ENCODE results near the gene GID8.

DNA sequence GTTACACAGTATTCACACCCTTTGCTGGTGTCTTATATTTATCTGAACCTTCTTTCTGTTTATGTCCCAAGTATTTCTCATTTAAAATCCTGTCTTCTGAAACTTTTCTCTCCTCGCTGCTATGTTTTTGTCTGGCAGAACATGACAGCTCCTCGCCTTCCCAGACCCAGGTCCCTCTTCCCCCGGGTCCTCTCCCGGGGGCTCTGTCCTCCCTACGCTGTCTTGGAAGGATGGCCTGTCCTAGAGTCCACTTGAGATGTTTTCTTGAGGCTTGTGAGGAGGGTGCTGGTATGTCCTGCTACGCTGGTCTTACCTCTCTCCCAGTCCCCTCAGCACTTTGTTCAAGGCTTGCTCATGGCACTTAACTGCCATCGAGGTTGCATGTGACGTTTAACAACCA lies 6.2 kb downstream of the GID8 start:
- TF ChIP-seq POLR2A (IDR thresholded peaks at IDR 0.05) = no peak
- TF ChIP-seq, protein P1, sequence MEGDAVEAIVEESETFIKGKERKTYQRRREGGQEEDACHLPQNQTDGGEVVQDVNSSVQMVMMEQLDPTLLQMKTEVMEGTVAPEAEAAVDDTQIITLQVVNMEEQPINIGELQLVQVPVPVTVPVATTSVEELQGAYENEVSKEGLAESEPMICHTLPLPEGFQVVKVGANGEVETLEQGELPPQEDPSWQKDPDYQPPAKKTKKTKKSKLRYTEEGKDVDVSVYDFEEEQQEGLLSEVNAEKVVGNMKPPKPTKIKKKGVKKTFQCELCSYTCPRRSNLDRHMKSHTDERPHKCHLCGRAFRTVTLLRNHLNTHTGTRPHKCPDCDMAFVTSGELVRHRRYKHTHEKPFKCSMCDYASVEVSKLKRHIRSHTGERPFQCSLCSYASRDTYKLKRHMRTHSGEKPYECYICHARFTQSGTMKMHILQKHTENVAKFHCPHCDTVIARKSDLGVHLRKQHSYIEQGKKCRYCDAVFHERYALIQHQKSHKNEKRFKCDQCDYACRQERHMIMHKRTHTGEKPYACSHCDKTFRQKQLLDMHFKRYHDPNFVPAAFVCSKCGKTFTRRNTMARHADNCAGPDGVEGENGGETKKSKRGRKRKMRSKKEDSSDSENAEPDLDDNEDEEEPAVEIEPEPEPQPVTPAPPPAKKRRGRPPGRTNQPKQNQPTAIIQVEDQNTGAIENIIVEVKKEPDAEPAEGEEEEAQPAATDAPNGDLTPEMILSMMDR (IDR thresholded peaks at IDR 0.05) = no peak
